HUES6 (cell line): Measurements from ENCODE around the gene HSPA6.
"Not testable (repeated sequence)": the region's sequence is repeated elsewhere in the genome, so short reads cannot be mapped to it uniquely, and the experiment has no call there.

ENCODE experiments used
- H3K27ac ChIP-seq: 2 replicates; pipeline ENCODE4 v1.7.0; 2013; ENCODE audit warnings: low read depth, mild to moderate bottlenecking, low read length, inconsistent platforms
- H3K27me3 ChIP-seq: 2 replicates; pipeline ENCODE4 v1.6.1; 2013; ENCODE audit warnings: low read length; ENCODE audit not compliant: control insufficient read depth, insufficient read depth
- H3K36me3 ChIP-seq: 2 replicates; pipeline ENCODE4 v1.6.1; 2013; ENCODE audit warnings: low read length; ENCODE audit not compliant: control insufficient read depth, insufficient read depth
- H3K4me1 ChIP-seq: 2 replicates; pipeline ENCODE4 v1.6.1; 2013; ENCODE audit warnings: low read length; ENCODE audit not compliant: control insufficient read depth, insufficient read depth
- H3K4me3 ChIP-seq: 2 replicates; pipeline ENCODE4 v1.5.1; 2013; ENCODE audit warnings: low read depth, low read length
- H3K9ac ChIP-seq: one replicate; pipeline ENCODE4 v1.6.1; 2013; ENCODE audit warnings: mild to moderate bottlenecking, low read length
- H3K9me3 ChIP-seq: 2 replicates; pipeline ENCODE4 v1.6.1; 2013; ENCODE audit warnings: low read depth, low read length; ENCODE audit not compliant: control insufficient read depth, insufficient read depth

HSPA6 gene

GRCh38 chr1:161505686-161506085, 18.7 kb upstream of the HSPA6 start:
- Histone ChIP-seq H3K9me3 (no peaks in the 10 kb centered on the region), H3K9ac (no peak overlapping the region), H3K36me3 (no peaks in the 10 kb centered on the region), H3K27me3 (no peaks in the 10 kb centered on the region; the same call in 1 of the 2 replicates), H3K27ac (no peak overlapping the region), H3K4me1 (peaks cover 3% of the 10 kb centered on the region; the same call in 1 of the 2 replicates), H3K4me3 (no peak overlapping the region)

GRCh38 chr1:161506336-161507223, 17.8 kb upstream of the HSPA6 start:
- no peak overlapping the region for H3K27ac ChIP-seq

GRCh38 chr1:161510477-161510876, 13.9 kb upstream of the HSPA6 start:
- Histone ChIP-seq H3K27me3 (no peaks in the 10 kb centered on the region), H3K4me1 (peaks cover 8% of the 10 kb centered on the region; the same call in 1 of the 2 replicates), H3K9ac (no peak overlapping the region), H3K27ac (no peak overlapping the region), H3K36me3 (no peaks in the 10 kb centered on the region), H3K4me3 (no peak overlapping the region), H3K9me3 (no peaks in the 10 kb centered on the region)

More at GRCh38 chr1:161506336-161507223, 17.8 kb upstream of the HSPA6 start:
- no peak overlapping the region for H3K9ac ChIP-seq
- H3K9me3 ChIP-seq, result no peaks in the 10 kb centered on the region
- H3K27me3 ChIP-seq, result no peaks in the 10 kb centered on the region; the same call in 1 of the 2 replicates
- H3K4me3 ChIP-seq, result no peak overlapping the region
- no peaks in the 10 kb centered on the region for H3K36me3 ChIP-seq
- H3K4me1 ChIP-seq, result peaks cover 3% of the 10 kb centered on the region; the same call in 1 of the 2 replicates

- no peak overlapping the region for H3K9ac ChIP-seq
Observed at GRCh38 chr1:161511018-161511755, 13.2 kb upstream of the HSPA6 start.

GRCh38 chr1:161511756-161512060, 12.6 kb upstream of the HSPA6 start:
- no peaks in the 10 kb centered on the region for H3K27me3 ChIP-seq
- no peak overlapping the region for H3K9ac ChIP-seq
- no peaks in the 10 kb centered on the region for H3K36me3 ChIP-seq

More at GRCh38 chr1:161511018-161511755, 13.2 kb upstream of the HSPA6 start:
- Histone ChIP-seq H3K4me1 (peaks cover 7% of the 10 kb centered on the region; the same call in 1 of the 2 replicates), H3K9me3 (no peaks in the 10 kb centered on the region), H3K4me3 (no peak overlapping the region), H3K27ac (no peak overlapping the region), H3K27me3 (no peaks in the 10 kb centered on the region), H3K36me3 (no peaks in the 10 kb centered on the region)

GRCh38 chr1:161512636-161513447, 11.5 kb upstream of the HSPA6 start:
- H3K27ac ChIP-seq, H3K9me3 ChIP-seq, H3K27me3 ChIP-seq, H3K36me3 ChIP-seq, H3K4me3 ChIP-seq, H3K9ac ChIP-seq, H3K4me1 ChIP-seq: not testable (repeated sequence)

More at GRCh38 chr1:161511756-161512060, 12.6 kb upstream of the HSPA6 start:
- Histone ChIP-seq H3K9me3 (no peaks in the 10 kb centered on the region), H3K27ac (no peak overlapping the region), H3K4me1 (0 out of 2 replicates have a peak, but pooled peaks cover 4% of the 10 kb centered on the region), H3K4me3 (no peak overlapping the region)

- not testable (repeated sequence) for H3K9me3 ChIP-seq, H3K9ac ChIP-seq, H3K27me3 ChIP-seq, H3K36me3 ChIP-seq, H3K4me3 ChIP-seq, H3K27ac ChIP-seq, H3K4me1 ChIP-seq
Observed at GRCh38 chr1:161513448-161513780, 10.9 kb upstream of the HSPA6 start.

GRCh38 chr1:161513953-161514352, 10.4 kb upstream of the HSPA6 start:
- H3K27me3 ChIP-seq, H3K27ac ChIP-seq, H3K9me3 ChIP-seq, H3K9ac ChIP-seq, H3K36me3 ChIP-seq, H3K4me3 ChIP-seq, H3K4me1 ChIP-seq: not testable (repeated sequence)

GRCh38 chr1:161523041-161523816, 1.1 kb upstream of the HSPA6 start:
- H3K4me3 ChIP-seq, result peak overlapping the region; percentile 83
- not testable (repeated sequence) for H3K9ac ChIP-seq, H3K4me1 ChIP-seq, H3K9me3 ChIP-seq, H3K27ac ChIP-seq, H3K36me3 ChIP-seq
- H3K27me3 ChIP-seq, result peaks cover 39% of the 10 kb centered on the region

- H3K9me3 ChIP-seq, H3K9ac ChIP-seq, H3K36me3 ChIP-seq, H3K27ac ChIP-seq, H3K4me1 ChIP-seq: not testable (repeated sequence)
- Histone ChIP-seq H3K4me3 (peak overlapping the region; percentile 67), H3K27me3 (peaks cover 48% of the 10 kb centered on the region)
Observed at GRCh38 chr1:161524742-161525291, 477 bp downstream of the HSPA6 start.
